GM19193 (cell line): ENCODE measurements around the gene PSMD9.

Experiments used
- POLR2A ChIP-seq: IDR thresholded peaks from 4 replicates; pipeline ENCODE4 v1.6.1; 2011; ENCODE audit not compliant: insufficient read depth, insufficient read length; ENCODE audit errors: extremely low read depth

Gene PSMD9, protein sequence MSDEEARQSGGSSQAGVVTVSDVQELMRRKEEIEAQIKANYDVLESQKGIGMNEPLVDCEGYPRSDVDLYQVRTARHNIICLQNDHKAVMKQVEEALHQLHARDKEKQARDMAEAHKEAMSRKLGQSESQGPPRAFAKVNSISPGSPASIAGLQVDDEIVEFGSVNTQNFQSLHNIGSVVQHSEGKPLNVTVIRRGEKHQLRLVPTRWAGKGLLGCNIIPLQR

DNA sequence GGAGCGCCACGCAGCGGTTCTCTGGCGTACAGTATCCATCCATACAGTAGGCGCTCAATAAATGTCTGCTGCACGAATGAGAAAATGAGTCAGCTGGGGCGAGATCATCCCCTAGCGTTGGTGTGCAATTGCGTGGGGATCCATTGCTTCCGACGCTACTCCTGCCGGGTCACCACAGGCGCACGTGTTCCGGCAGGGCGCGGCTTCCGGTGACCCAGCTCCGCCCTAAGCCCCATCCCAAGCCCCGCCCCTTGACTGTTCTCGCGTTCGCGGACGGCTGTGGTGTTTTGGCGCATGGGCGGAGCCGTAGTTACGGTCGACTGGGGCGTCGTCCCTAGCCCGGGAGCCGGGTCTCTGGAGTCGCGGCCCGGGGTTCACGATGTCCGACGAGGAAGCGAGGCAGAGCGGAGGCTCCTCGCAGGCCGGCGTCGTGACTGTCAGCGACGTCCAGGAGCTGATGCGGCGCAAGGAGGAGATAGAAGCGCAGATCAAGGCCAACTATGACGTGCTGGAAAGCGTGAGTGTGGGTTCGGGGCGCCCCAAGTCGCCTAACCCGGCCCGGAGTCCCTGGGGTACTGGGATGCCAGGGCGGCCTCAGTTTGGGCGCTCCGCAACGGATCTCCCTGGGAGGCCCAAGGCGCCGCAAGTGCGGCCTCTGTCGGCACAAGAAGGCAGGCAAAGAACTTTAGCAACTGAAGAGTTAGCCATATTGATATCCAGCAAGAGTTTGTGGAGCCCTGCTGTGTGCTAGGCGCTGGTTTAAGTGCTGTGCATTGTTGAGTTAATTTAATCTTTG is at the start of gene PSMD9:
TSS of gene PSMD9 (plus strand) at position 313 of the 796 bp plus-strand sequence. CDS start at position 380, 67 bp downstream.
- peak; percentile 97 for TF ChIP-seq POLR2A

DNA sequence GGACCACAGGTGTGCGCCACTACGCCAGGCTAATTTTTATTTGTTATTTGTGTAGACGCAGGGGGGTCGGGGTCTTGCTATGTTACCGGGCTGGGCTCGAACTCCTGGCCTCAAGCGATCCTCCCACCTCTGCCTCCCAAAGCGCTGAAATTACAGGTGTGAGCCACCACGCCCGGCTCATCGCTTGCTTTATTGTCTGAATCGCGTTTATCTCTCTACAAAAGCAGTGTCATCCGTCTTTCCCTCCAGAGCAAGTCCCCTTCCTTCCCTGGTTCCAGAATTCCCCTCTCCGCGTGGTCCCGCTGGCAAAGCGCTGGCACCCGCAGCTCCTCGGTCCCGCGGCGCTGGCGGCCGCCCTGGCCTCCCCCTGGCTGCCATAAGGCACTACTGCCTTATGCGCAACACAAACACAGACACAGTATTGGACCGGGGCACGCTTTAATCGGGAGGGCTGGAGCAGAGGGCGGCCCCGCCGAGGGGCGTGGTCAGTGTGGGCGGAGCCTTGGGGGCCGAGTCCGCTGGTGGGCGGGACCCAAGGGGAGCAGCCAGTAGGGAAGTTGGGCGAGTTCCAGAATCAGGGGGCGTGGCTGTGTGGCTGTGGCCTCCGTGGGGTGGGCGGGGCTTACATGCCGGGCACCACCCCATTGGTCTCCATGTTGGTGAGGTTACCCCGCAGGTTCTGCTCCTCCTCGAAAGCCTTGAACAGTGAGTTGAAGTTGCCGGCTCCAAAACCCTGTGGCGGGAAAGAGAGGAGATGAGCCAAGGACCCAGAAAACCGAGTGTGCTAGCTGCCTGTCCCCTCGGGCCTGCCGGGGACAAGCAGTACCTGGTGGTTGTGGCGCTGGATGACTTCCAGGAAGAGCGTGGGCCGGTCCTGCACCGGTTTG is 49.2 kb upstream of the PSMD9 start:
- TF ChIP-seq POLR2A = peak; percentile 75

DNA sequence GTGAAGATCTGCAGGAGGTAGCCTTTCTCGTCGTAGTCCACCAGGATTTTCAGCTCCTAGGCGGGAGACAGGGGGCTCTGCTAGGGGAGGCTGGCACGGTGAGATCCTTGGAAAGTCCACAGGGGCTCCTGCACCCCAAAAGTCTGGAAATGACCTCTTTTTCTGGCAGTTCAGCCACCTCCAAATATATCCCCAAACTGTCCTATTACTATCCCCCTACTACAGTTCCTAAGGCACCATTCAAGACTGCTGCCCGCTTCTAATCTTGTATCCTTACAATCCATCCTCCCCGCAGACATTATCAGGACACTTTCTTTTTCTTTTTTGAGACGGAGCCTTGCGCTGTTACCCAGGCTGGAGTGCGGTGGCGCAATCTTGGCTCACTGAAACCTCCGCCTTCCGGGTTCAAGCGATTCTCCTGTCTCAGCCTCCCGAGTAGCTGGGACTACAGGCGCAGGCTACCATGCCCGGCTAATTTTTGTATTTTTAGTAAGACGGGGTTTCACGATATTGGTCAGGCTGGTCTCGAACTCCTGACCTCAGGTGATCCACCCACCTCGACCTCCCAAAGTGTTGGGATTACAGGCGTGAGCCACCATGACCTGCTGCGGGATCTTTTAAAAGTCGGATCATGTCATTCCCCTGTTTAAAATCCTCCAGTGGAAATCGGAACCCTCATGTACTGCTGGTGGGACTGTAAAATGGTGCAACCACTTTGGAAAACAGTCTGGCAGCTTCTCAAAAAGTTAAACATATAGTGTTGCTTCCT is 48.4 kb upstream of the PSMD9 start:
- TF ChIP-seq POLR2A = no peak

- TF ChIP-seq POLR2A = no peak
Measured at GRCh38 chr12:121843236-121843982, 45.2 kb upstream of the PSMD9 start.

DNA sequence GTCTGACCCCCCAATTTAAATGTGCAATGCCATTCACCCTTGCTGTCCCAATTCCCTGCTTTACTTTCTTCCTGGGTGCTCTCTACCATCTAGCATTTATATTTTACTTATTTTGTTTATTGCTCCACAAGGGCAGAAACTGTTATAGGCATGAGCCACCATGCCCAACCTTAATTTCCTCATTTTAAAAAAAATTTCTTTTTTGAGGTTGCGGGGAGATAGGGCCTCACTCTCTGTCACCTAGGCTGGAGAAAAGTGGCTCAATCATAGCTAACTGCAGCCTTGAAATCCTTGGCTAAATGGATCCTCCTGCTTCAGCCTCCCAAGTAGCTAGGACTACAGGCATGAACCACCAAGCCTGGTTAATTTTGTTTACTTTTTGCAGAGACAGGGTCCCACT is 42.9 kb upstream of the PSMD9 start:
- TF ChIP-seq POLR2A = no peak

DNA sequence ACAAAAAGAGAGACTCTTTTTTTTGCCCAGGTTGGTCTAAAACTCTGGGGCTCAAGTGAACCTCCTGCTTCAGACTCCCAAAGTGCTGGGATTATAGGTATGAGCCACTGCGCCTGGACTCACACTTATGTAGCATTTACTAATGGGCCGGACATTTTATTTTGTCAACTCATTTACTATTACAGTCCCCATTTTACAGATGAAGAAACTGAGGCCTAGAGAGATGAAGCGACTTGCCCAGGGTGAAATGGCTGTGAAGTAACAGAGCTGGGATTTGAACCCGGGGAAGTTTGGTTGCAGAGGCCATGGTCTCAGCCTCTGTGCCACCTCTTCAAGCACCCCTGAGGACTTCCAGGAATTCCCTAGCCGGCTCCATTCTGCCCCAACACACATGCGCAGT is 39.4 kb upstream of the PSMD9 start:
- TF ChIP-seq POLR2A = no peak

GRCh38 chr12:121849665-121850064 is 38.9 kb upstream of the PSMD9 start:
- TF ChIP-seq POLR2A = no peak

GRCh38 chr12:121857322-121858246 is 31.0 kb upstream of the PSMD9 start:
- TF ChIP-seq POLR2A = no peak

- no peak for TF ChIP-seq POLR2A
Measured at GRCh38 chr12:121858318-121858661, 30.3 kb upstream of the PSMD9 start.

GRCh38 chr12:121858662-121859572 is 29.7 kb upstream of the PSMD9 start, which contains the start of gene HPD:
TSS of gene HPD (minus strand) at chr12:121858859. CDS start at chr12:121858823, 36 bp downstream.
- no peak for TF ChIP-seq POLR2A

- no peak for TF ChIP-seq POLR2A
Measured at GRCh38 chr12:121860257-121860656, 28.3 kb upstream of the PSMD9 start.

DNA sequence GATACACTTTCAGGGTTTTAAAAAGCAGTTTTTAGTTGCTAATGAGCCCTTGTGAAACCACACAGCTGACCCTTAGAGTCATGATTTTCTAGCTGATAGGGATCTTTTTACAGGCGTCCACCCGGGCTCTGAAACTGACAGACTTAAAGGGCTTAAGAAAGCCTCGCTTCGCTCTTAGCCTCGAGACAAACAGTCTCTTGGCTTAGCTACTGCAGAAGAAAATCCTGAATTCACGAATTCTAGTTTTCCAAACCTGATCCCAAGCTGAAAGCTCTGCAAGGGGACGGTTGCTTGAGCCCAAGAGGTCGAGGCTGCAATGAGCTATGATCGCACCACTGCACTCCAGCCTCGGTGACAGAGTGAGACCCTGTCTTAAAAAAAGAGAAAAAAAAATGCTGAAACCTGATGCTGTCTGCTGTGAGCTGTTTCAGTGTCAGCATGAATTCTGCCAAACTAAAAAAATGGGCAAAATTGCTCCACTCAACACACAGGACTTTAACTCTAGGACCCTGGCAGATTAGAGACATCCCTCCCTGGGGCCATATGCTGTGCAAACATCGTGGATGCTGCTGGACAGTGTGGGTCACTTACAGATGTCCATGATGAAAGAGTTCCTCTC is 26.8 kb upstream of the PSMD9 start:
- no peak for TF ChIP-seq POLR2A

GRCh38 chr12:121866331-121866730 is 22.3 kb upstream of the PSMD9 start:
- no peak for TF ChIP-seq POLR2A
